OCI-LY1 (cell line): ENCODE data around the gene LIMS2.

Experiments
- H2AFZ ChIP-seq: fragments of 200-600 bp; sonication (generic), shearing (Covaris generic); 2 replicates; pipeline ENCODE4 v1.6.0; 2014; ENCODE audit warnings: antibody characterized with exemption, mild to moderate bottlenecking, low read length
- H3F3A ChIP-seq: fragments of 200-600 bp; sonication (generic), shearing (Covaris generic); 2 replicates; pipeline ENCODE4 v1.6.0; 2014; ENCODE audit warnings: mild to moderate bottlenecking, antibody characterized with exemption, low read length, moderate library complexity; ENCODE audit not compliant: insufficient read depth
- H3K27ac ChIP-seq: fragments of 200-600 bp; sonication (generic); 2 replicates; pipeline ENCODE4 v1.5.1; 2014; ENCODE audit warnings: low read length, mixed run types, mild to moderate bottlenecking, low read depth; ENCODE audit not compliant: poor library complexity, severe bottlenecking
- H3K27me3 ChIP-seq: fragments of 200-600 bp; sonication (generic); 2 replicates; pipeline ENCODE4 v1.6.0; 2014; ENCODE audit warnings: antibody characterized with exemption, mild to moderate bottlenecking, low read length, moderate library complexity; ENCODE audit not compliant: insufficient read depth
- H3K36me3 ChIP-seq: fragments of 200-600 bp; sonication (generic); 2 replicates; pipeline ENCODE4 v1.6.1; 2014; ENCODE audit warnings: mild to moderate bottlenecking, antibody characterized with exemption, low read length, moderate library complexity, mixed read lengths; ENCODE audit not compliant: insufficient read depth
- H3K4me1 ChIP-seq: fragments of 200-600 bp; sonication (generic); 2 replicates; pipeline ENCODE4 v1.5.1; 2014; ENCODE audit warnings: mild to moderate bottlenecking, low read length, moderate library complexity; ENCODE audit not compliant: insufficient read depth, severe bottlenecking
- H3K4me2 ChIP-seq: fragments of 200-600 bp; sonication (generic), shearing (Covaris generic); 2 replicates; pipeline ENCODE4 v1.6.1; 2014; ENCODE audit warnings: low read length
- H3K4me3 ChIP-seq: fragments of 200-600 bp; sonication (generic); 2 replicates; pipeline ENCODE4 v1.5.1; 2014; ENCODE audit warnings: low read length, low read depth, mild to moderate bottlenecking, mixed read lengths; ENCODE audit not compliant: poor library complexity, severe bottlenecking
- H3K79me2 ChIP-seq: fragments of 200-600 bp; shearing (Covaris generic); 2 replicates; pipeline ENCODE4 v1.6.1; 2016; ENCODE audit warnings: mixed run types, low read length, mixed read lengths; ENCODE audit not compliant: insufficient read depth
- H3K9ac ChIP-seq: fragments of 200-600 bp; sonication (generic), shearing (Covaris generic); 2 replicates; pipeline ENCODE4 v1.6.1; 2014; ENCODE audit warnings: mild to moderate bottlenecking, low read length, mixed read lengths
- H3K9me2 ChIP-seq: fragments of 200-600 bp; sonication (generic), shearing (Covaris generic); 2 replicates; pipeline ENCODE4 v1.6.1; 2014; ENCODE audit warnings: low read depth, mild to moderate bottlenecking, low read length, mixed read lengths
- H3K9me3 ChIP-seq: fragments of 200-600 bp; shearing (Covaris generic); 2 replicates; pipeline ENCODE4 v1.6.1; 2014; ENCODE audit warnings: low read length, mixed read lengths
- H4K20me1 ChIP-seq: fragments of 200-600 bp; sonication (generic), shearing (Covaris generic); 2 replicates; pipeline ENCODE4 v1.6.0; 2016; ENCODE audit warnings: mild to moderate bottlenecking, low read length; ENCODE audit not compliant: insufficient read depth
- CTCF ChIP-seq: fragments of 200-600 bp; sonication (generic), shearing (Covaris generic); IDR thresholded peaks from 2 replicates; pipeline ENCODE4 v1.5.1; 2017; ENCODE audit warnings: mild to moderate bottlenecking, antibody characterized with exemption, low read length, moderate library complexity, mixed read lengths
- EZH2 ChIP-seq: fragments of 200-600 bp; sonication (generic), shearing (Covaris generic); IDR thresholded peaks from 2 replicates; pipeline ENCODE4 v1.8.0; 2017; ENCODE audit warnings: borderline replicate concordance, mixed run types, mild to moderate bottlenecking, antibody characterized with exemption, low read length, moderate library complexity, mixed read lengths

Gene LIMS2

GRCh38 chr2:127645395-127646291 lies 29.7 kb downstream of the LIMS2 start, which contains the start of gene GPR17:
TSS of gene GPR17 (plus strand) at chr2:127646153. CDS start at chr2:127650736, 4,583 bp downstream.
- Histone ChIP-seq H3K9me3 (no peaks in the 10 kb centered on the region), H3K4me3 (no peak within 1 kb of the TSS), H3K9ac (no peak within 1 kb of the TSS), H3K36me3 (no peaks in the 10 kb centered on the region), H3F3A (no peaks in the 10 kb centered on the region), H3K27ac (no peak within 1 kb of the TSS), H3K9me2 (no peaks in the 10 kb centered on the region), H3K4me2 (no peak within 1 kb of the TSS), H4K20me1 (no peaks in the 10 kb centered on the region), H3K4me1 (no peaks in the 10 kb centered on the region), H3K27me3 (no peaks in the 10 kb centered on the region; the same call in 1 of the 2 replicates), H3K79me2 (no peaks in the 10 kb centered on the region), H2AFZ (no peak within 1 kb of the TSS)
- no peak for TF ChIP-seq CTCF
- no peak for TF ChIP-seq EZH2

GRCh38 chr2:127645026-127645394 lies 30.3 kb downstream of the LIMS2 start:
- H3K9ac ChIP-seq: no peak overlapping the region
- no peak overlapping the region for H3K4me2 ChIP-seq
- peaks cover 4% of the 10 kb centered on the region for H3K4me1 ChIP-seq
- no peaks in the 10 kb centered on the region for H3K9me2 ChIP-seq
- no peaks in the 10 kb centered on the region for H3K79me2 ChIP-seq
- no peaks in the 10 kb centered on the region for H3K9me3 ChIP-seq
- H2AFZ ChIP-seq: no peak overlapping the region
- no peaks in the 10 kb centered on the region; the same call in 1 of the 2 replicates for H3K27me3 ChIP-seq
- H3F3A ChIP-seq: no peaks in the 10 kb centered on the region
- no peaks in the 10 kb centered on the region for H3K36me3 ChIP-seq
- no peaks in the 10 kb centered on the region for H4K20me1 ChIP-seq
- no peak for TF ChIP-seq CTCF
- TF ChIP-seq EZH2: no peak
- H3K27ac ChIP-seq: no peak overlapping the region
- H3K4me3 ChIP-seq: no peak overlapping the region

- Histone ChIP-seq H3F3A (no peaks in the 10 kb centered on the region), H3K79me2 (no peaks in the 10 kb centered on the region), H4K20me1 (no peaks in the 10 kb centered on the region), H3K9ac (no peak overlapping the region), H3K9me2 (no peaks in the 10 kb centered on the region), H3K4me1 (peaks cover 7% of the 10 kb centered on the region), H2AFZ (no peak overlapping the region), H3K4me3 (no peak overlapping the region), H3K36me3 (no peaks in the 10 kb centered on the region), H3K9me3 (no peaks in the 10 kb centered on the region), H3K27me3 (no peaks in the 10 kb centered on the region; the same call in 1 of the 2 replicates), H3K4me2 (no peak overlapping the region), H3K27ac (no peak overlapping the region)
- TF ChIP-seq CTCF (no peak), EZH2 (no peak)
Measured at GRCh38 chr2:127644066-127645025, 31.0 kb downstream of the LIMS2 start.
